Measurements from ENCODE around the gene PAK1.

PAK1 gene

GRCh38 chr11:77416357-77416756 is 57.5 kb downstream of the PAK1 start:
- TF ChIP-seq ZFP30 (CRISPR knock-in tag; IDR thresholded peaks at IDR 0.05), result no peak
- no peak for TF ChIP-seq ZC3H10 (CRISPR knock-in tag; IDR thresholded peaks at IDR 0.05)
- no peak for ATAC-seq

- ATAC-seq, result no peak
- TF ChIP-seq BACH2 (CRISPR knock-in tag; IDR thresholded peaks at IDR 0.05; ENCODE audit: borderline replicate concordance) (no peak), ARNTL (CRISPR knock-in tag; IDR thresholded peaks at IDR 0.05; ENCODE audit: borderline replicate concordance, low read depth) (no peak), OSR1 (CRISPR knock-in tag; IDR thresholded peaks at IDR 0.05) (no peak), ZNF70 (CRISPR knock-in tag; IDR thresholded peaks at IDR 0.05) (no peak), PATZ1 (CRISPR knock-in tag; IDR thresholded peaks at IDR 0.05; ENCODE audit: borderline replicate concordance) (no peak), ESRRG (CRISPR knock-in tag; IDR thresholded peaks at IDR 0.05) (no peak), POU6F1 (CRISPR knock-in tag; IDR thresholded peaks at IDR 0.05; ENCODE audit: borderline replicate concordance, low read depth) (no peak), TCF4 (CRISPR knock-in tag; IDR thresholded peaks at IDR 0.05; ENCODE audit: borderline replicate concordance) (no peak), ZFP30 (CRISPR knock-in tag; IDR thresholded peaks at IDR 0.05) (no peak), ZNF8 (CRISPR knock-in tag; IDR thresholded peaks at IDR 0.05) (no peak)
These were observed 59.9 kb downstream of the PAK1 start for GRCh38 chr11:77413850-77414460.

- no peak for TF ChIP-seq TCF4 (CRISPR knock-in tag; IDR thresholded peaks at IDR 0.05; ENCODE audit: borderline replicate concordance)
- TF ChIP-seq PATZ1 (CRISPR knock-in tag; IDR thresholded peaks at IDR 0.05; ENCODE audit: borderline replicate concordance), result no peak
- no peak for TF ChIP-seq SNAI2 (CRISPR knock-in tag; IDR thresholded peaks at IDR 0.05)
- no peak for TF ChIP-seq RARB (CRISPR knock-in tag; IDR thresholded peaks at IDR 0.05)
- no peak for TF ChIP-seq GLIS3 (CRISPR knock-in tag; IDR thresholded peaks at IDR 0.05)
- no peak for TF ChIP-seq CSDC2 (CRISPR knock-in tag; IDR thresholded peaks at IDR 0.05)
- TF ChIP-seq ISL1 (CRISPR knock-in tag; IDR thresholded peaks at IDR 0.05), result no peak
- no peak for TF ChIP-seq ZC3H10 (CRISPR knock-in tag; IDR thresholded peaks at IDR 0.05)
- TF ChIP-seq ARNTL (CRISPR knock-in tag; IDR thresholded peaks at IDR 0.05; ENCODE audit: borderline replicate concordance, low read depth), result no peak
- no peak for TF ChIP-seq TOX (CRISPR knock-in tag; IDR thresholded peaks at IDR 0.05; ENCODE audit: borderline replicate concordance)
- TF ChIP-seq ZNF565 (CRISPR knock-in tag; conservative IDR thresholded peaks at IDR 0.05; ENCODE audit: low read depth), result no peak
- TF ChIP-seq ZFP30 (CRISPR knock-in tag; IDR thresholded peaks at IDR 0.05), result no peak
- no peak for TF ChIP-seq OSR1 (CRISPR knock-in tag; IDR thresholded peaks at IDR 0.05)
- TF ChIP-seq POU6F1 (CRISPR knock-in tag; IDR thresholded peaks at IDR 0.05; ENCODE audit: borderline replicate concordance, low read depth), result no peak
- ATAC-seq, result no peak
These were observed 61.1 kb downstream of the PAK1 start for GRCh38 chr11:77412814-77413213.

- ATAC-seq, result no peak
- TF ChIP-seq ZFP30 (CRISPR knock-in tag; IDR thresholded peaks at IDR 0.05), result no peak
- no peak for TF ChIP-seq OSR1 (CRISPR knock-in tag; IDR thresholded peaks at IDR 0.05)
- no peak for TF ChIP-seq ZFP3 (CRISPR knock-in tag; IDR thresholded peaks at IDR 0.05)
- TF ChIP-seq POU6F1 (CRISPR knock-in tag; IDR thresholded peaks at IDR 0.05; ENCODE audit: borderline replicate concordance, low read depth), result no peak
- no peak for TF ChIP-seq RARB (CRISPR knock-in tag; IDR thresholded peaks at IDR 0.05)
- TF ChIP-seq ZNF8 (CRISPR knock-in tag; IDR thresholded peaks at IDR 0.05), result no peak
- no peak for TF ChIP-seq ZNF70 (CRISPR knock-in tag; IDR thresholded peaks at IDR 0.05)
- no peak for TF ChIP-seq CREB5 (CRISPR knock-in tag; IDR thresholded peaks at IDR 0.05; ENCODE audit: low read depth)
These were observed 62.0 kb downstream of the PAK1 start for GRCh38 chr11:77411717-77412441.

Measured in SK-N-SH treated with all-trans-retinoic acid at 6 μM for 48 hours (cell line).